Measurements from ENCODE around the gene ALG1. TPM values are rescaled to one million over a fixed set of nuclear protein-coding genes. Genes with fewer than 3 reads are reported as not detected.
"Not testable (repeated sequence)": the region's sequence is repeated elsewhere in the genome, so short reads cannot be mapped to it uniquely, and the experiment has no call there.

ALG1 gene
- total and polyA plus RNA-seq, 10 of the 15 experiments (the other 5 are each of a cell fraction or from before 2014, with no cell fraction given) = 1.5 to 43.2 (median 23.8) TPM

DNA sequence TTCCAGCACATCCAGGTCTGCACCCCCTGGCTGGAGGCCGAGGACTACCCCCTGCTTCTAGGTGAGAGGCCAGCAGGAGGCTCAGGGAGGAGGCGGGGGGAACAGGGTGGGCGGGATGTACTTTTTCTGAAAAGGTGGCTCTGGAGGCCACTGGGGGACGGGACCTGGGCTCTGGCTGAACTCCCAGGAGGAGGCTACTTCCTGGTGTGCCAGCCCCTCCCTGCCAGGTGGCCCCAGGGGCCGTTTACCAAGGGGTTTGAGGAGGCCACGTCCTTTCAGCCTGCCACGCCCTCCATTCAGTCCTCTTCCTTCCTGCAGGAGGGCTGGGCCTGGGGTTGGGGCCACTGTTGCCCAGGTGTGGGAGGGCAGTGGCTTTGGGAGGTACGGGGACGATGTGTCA lies 9.4 kb downstream of the ALG1 start:
- H3K4me1 ChIP-seq (ENCODE audit: control insufficient read depth, insufficient read depth, low read length); H3K4me2 ChIP-seq (ENCODE audit: control insufficient read depth, insufficient read depth); H3K27ac ChIP-seq (ENCODE audit: control insufficient read depth, insufficient read depth); CTCF ChIA-PET; SMC1A ChIA-PET (ENCODE audit: uncharacterized antibody, unreplicated experiment); ATAC-seq; POLR2A ChIA-PET; H3K79me2 ChIP-seq (ENCODE audit: control insufficient read depth, insufficient read depth, low read length); DNase-seq (ENCODE audit: low read depth, low spot score); RAD21 ChIA-PET (ENCODE audit: unreplicated experiment); intact Hi-C loops (cut with micrococcal nuclease; ENCODE audit: unreplicated experiment); H3K4me3 ChIP-seq; H3K27me3 ChIP-seq (replicated peaks in 1 of 2; ENCODE audit: control insufficient read depth in 2 of 2, insufficient read depth in 2 of 2, low read length in 1 of 2); H3K9ac ChIP-seq (ENCODE audit: control insufficient read depth, insufficient read depth, low read length); H3K9me3 ChIP-seq (replicated peaks; ENCODE audit: control insufficient read depth, insufficient read depth, low read length); BruUV-seq (replicated peaks); FAIRE-seq; H2AFZ ChIP-seq (ENCODE audit: control insufficient read depth, low read depth, low read length); H4K20me1 ChIP-seq (ENCODE audit: control insufficient read depth, insufficient read depth); H3K36me3 ChIP-seq (ENCODE audit: control insufficient read depth in 2 of 2, insufficient read depth in 2 of 2, low read length in 1 of 2): not testable (repeated sequence)
- in situ Hi-C loops (cut with MboI) = loop anchor here (10.0 kb wide), 1 partner anchor 236 kb away; the partner anchor contains the start of genes GLYR1 and UBN1
- WGBS (ENCODE audit: insufficient coverage, insufficient replicate concordance, low lambda C conversion rate, missing lambda C conversion rate) = 60% methylated on average over 6 of the region's 9 CpGs

- H3K27me3 ChIP-seq (replicated peaks in 1 of 2; ENCODE audit: control insufficient read depth in 2 of 2, insufficient read depth in 2 of 2, low read length in 1 of 2); H4K20me1 ChIP-seq (ENCODE audit: control insufficient read depth, insufficient read depth); H3K9me3 ChIP-seq (replicated peaks; ENCODE audit: control insufficient read depth, insufficient read depth, low read length); H3K4me2 ChIP-seq (ENCODE audit: control insufficient read depth, insufficient read depth); H3K4me1 ChIP-seq (ENCODE audit: control insufficient read depth, insufficient read depth, low read length); H2AFZ ChIP-seq (ENCODE audit: control insufficient read depth, low read depth, low read length); H3K79me2 ChIP-seq (ENCODE audit: control insufficient read depth, insufficient read depth, low read length); DNase-seq (ENCODE audit: low read depth, low spot score); RAD21 ChIA-PET (ENCODE audit: unreplicated experiment); ATAC-seq; H3K9ac ChIP-seq (ENCODE audit: control insufficient read depth, insufficient read depth, low read length); intact Hi-C loops (cut with micrococcal nuclease; ENCODE audit: unreplicated experiment); BruUV-seq (replicated peaks); SMC1A ChIA-PET (ENCODE audit: uncharacterized antibody, unreplicated experiment); FAIRE-seq; H3K27ac ChIP-seq (ENCODE audit: control insufficient read depth, insufficient read depth); H3K4me3 ChIP-seq; H3K36me3 ChIP-seq (ENCODE audit: control insufficient read depth in 2 of 2, insufficient read depth in 2 of 2, low read length in 1 of 2); POLR2A ChIA-PET: not testable (repeated sequence)
- in situ Hi-C loops (cut with MboI) = loop anchor here (10.0 kb wide), 1 partner anchor 239 kb away; the partner anchor contains the start of genes GLYR1 and UBN1
- CTCF ChIA-PET = interaction anchor here (0.6 to 2.0 kb wide), 4 partner anchors 8 to 587 kb away, joined by 3 to 15 read pairs (median 6); no protein-coding TSS in a partner anchor
- WGBS (ENCODE audit: insufficient coverage, insufficient replicate concordance, low lambda C conversion rate, missing lambda C conversion rate) = 95% methylated on average over 9 of the region's 9 CpGs
Observed at GRCh38 chr16:5083646-5084045, 12.0 kb downstream of the ALG1 start.

Data from GM12878 (cell line).